ENCODE data around the gene VWA3B. TPM values are rescaled to one million over a fixed set of nuclear protein-coding genes. Genes with fewer than 3 reads are reported as not detected.
A peak's percentile ranks its signal among the peaks of the same experiment; 100 is the strongest.

Gene VWA3B
- total RNA-seq, 1 experiment from 2014 or later = not detected

DNA sequence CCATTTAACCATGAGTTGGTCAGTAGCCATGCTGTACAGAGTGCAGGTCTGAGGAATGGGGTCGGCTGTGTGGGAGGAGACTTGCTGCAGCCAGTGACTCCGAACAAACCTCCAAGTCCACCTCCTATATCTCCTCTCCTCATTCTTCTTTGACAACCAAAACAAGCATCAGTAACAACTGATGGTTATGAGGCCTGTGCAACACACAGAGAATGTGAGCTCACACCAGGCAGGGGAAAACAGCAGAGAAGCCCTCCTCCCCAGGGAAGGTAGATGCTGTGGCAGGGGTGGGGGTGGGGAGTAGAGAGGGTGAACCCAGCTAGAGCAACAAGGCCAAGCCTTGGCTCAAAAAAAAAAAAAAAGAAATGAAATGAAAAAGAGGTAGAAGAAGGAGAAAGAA is 247.0 kb downstream of the VWA3B start:
- whole genome bisulfite sequencing (ENCODE audit: extremely low coverage, insufficient read length, low lambda C conversion rate) = no CpG with 5 or more reads among the region's 2 CpGs
- H2BK5ac ChIP-seq (ENCODE audit: insufficient read length, low read length) = no peak overlapping the region

More for the DNA sequence above, 247.0 kb downstream of the VWA3B start:
- Histone ChIP-seq H2BK15ac (ENCODE audit: low read depth, low read length) (no peak overlapping the region), H2AFZ (ENCODE audit: low read length) (no peak overlapping the region), H4K5ac (ENCODE audit: insufficient read length, low read depth, low read length) (no peak overlapping the region), H4K91ac (ENCODE audit: insufficient read length, low read depth, low read length) (no peak overlapping the region), H3K27me3 (ENCODE audit: insufficient read depth, low read length) (peaks cover 2% of the 10 kb centered on the region; the same call in 1 of the 2 replicates), H4K20me1 (ENCODE audit: control insufficient read depth, insufficient read depth, insufficient read length) (no peaks in the 10 kb centered on the region), H2AK5ac (ENCODE audit: insufficient read length, low read length) (no peak overlapping the region), H3K9ac (ENCODE audit: extremely low read depth, insufficient read length, low read length) (no peak overlapping the region), H3K56ac (ENCODE audit: insufficient read length, low read depth, low read length) (no peak overlapping the region), H2BK20ac (ENCODE audit: low read depth, low read length, poor library complexity, severe bottlenecking) (no peak overlapping the region), H3K18ac (ENCODE audit: insufficient read length, low read depth, low read length) (no peak overlapping the region), H3K79me2 (ENCODE audit: insufficient read depth, low read length) (0 out of 2 replicates have a peak, but pooled peaks cover 2% of the 10 kb centered on the region), H3K4me1 (ENCODE audit: insufficient read depth, low read length) (peaks cover 10% of the 10 kb centered on the region; the same call in 1 of the 2 replicates), H4K8ac (replicated peaks; ENCODE audit: insufficient read length, low read depth, low read length) (no peak overlapping the region), H3K4ac (ENCODE audit: low read depth, low read length) (no peak overlapping the region), H3K23me2 (ENCODE audit: insufficient read length, low read depth, low read length, poor library complexity, severe bottlenecking) (no peaks in the 10 kb centered on the region), H3T11ph (ENCODE audit: low read length) (no peak overlapping the region), H3K14ac (ENCODE audit: insufficient read depth, low read length) (no peak overlapping the region), H3K79me1 (ENCODE audit: insufficient read depth, low read depth, low read length, poor library complexity, severe bottlenecking) (no peaks in the 10 kb centered on the region), H3K4me2 (ENCODE audit: insufficient read depth, insufficient read length, low read length) (peak overlapping the region; percentile 1), H2BK12ac (ENCODE audit: insufficient read length, low read depth, low read length) (no peak overlapping the region), H3K27ac (ENCODE audit: insufficient read length, low read depth, low read length) (no peak overlapping the region), H3K23ac (ENCODE audit: insufficient read length, low read depth, low read length) (no peak overlapping the region), H2BK120ac (ENCODE audit: low read depth, low read length, poor library complexity, severe bottlenecking) (no peak overlapping the region), H3K9me3 (ENCODE audit: control insufficient read depth, low read depth, low read length) (no peaks in the 10 kb centered on the region)
- Mint-ChIP-seq H3K27me3 (ENCODE audit: low read depth) (peaks cover 55% of the 10 kb centered on the region), H3K4me3 (peak overlapping the region; percentile 33 to 65; a peak in 3 of 5 replicates), H3K4me1 (peaks cover 34 to 49% of the 10 kb centered on the region in 2 experiments), H3K36me3 (ENCODE audit: insufficient read depth in 1 of 3, low read depth in 3 of 3) (peaks cover 0 to 12% (median 3%) of the 10 kb centered on the region in 3 experiments; a peak in 4 of 7 replicates), H3K27ac (peak overlapping the region in 2 of 3 experiments; percentile 54 to 57; a peak in 2 of 7 replicates), H3K9me3 (peaks cover 11 to 12% of the 10 kb centered on the region in 2 experiments)
- DNase-seq = no peak
- TF ChIP-seq, protein P1, sequence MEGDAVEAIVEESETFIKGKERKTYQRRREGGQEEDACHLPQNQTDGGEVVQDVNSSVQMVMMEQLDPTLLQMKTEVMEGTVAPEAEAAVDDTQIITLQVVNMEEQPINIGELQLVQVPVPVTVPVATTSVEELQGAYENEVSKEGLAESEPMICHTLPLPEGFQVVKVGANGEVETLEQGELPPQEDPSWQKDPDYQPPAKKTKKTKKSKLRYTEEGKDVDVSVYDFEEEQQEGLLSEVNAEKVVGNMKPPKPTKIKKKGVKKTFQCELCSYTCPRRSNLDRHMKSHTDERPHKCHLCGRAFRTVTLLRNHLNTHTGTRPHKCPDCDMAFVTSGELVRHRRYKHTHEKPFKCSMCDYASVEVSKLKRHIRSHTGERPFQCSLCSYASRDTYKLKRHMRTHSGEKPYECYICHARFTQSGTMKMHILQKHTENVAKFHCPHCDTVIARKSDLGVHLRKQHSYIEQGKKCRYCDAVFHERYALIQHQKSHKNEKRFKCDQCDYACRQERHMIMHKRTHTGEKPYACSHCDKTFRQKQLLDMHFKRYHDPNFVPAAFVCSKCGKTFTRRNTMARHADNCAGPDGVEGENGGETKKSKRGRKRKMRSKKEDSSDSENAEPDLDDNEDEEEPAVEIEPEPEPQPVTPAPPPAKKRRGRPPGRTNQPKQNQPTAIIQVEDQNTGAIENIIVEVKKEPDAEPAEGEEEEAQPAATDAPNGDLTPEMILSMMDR (conservative IDR thresholded peaks at IDR 0.05) = no peak
